ENCODE measurements around the gene SLC2A4. TPM values are rescaled to one million over a fixed set of nuclear protein-coding genes. Genes with fewer than 3 reads are reported as not detected.
A peak's percentile ranks its signal among the peaks of the same experiment; 100 is the strongest.

The SLC2A4 gene
- total RNA-seq, 1 donor, result under 0.01 TPM

DNA sequence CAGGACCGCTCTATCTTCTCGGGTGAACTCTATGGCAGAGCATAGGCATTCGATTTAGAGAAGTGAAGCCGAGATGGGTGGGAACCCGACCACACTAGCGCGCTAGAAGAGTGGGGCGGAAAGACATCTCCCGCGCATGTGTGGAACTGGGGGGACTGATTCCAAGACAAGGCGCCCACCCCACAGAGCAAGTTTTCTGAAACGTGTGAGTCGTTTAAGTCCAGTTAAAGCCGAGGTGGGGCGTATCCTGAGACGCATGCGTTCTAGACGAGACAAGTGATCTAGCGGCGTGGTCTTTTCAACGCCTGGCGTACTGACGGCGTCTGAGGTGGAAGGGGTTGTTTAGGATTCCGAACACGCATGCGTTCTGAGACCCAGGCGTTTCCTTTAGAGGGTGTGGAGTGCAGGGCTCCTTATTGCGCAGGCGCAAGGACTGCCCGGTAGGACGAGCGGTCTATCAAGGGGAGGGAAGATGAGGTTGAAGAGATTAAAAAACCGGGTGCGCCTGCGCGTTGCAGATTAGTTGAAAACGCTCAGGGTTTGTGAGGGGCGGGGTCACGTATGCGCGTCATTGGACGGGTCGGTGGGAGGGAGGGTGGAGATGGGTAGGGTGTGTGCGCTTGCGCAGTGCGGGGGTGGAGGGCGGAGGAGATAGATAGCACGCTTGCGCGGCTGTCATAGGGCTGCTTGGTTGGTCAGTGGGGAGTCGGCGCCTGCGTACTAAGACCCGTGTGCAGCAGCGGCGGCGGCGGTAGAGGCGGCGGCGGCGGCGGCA, 25.6 kb downstream of the SLC2A4 start, which contains the start of gene EIF5A:
TSS of gene EIF5A (plus strand) at position 718 of the 775 bp plus-strand sequence. CDS start 2,008 bp downstream, outside the sequence.
- TF ChIP-seq, protein P1, sequence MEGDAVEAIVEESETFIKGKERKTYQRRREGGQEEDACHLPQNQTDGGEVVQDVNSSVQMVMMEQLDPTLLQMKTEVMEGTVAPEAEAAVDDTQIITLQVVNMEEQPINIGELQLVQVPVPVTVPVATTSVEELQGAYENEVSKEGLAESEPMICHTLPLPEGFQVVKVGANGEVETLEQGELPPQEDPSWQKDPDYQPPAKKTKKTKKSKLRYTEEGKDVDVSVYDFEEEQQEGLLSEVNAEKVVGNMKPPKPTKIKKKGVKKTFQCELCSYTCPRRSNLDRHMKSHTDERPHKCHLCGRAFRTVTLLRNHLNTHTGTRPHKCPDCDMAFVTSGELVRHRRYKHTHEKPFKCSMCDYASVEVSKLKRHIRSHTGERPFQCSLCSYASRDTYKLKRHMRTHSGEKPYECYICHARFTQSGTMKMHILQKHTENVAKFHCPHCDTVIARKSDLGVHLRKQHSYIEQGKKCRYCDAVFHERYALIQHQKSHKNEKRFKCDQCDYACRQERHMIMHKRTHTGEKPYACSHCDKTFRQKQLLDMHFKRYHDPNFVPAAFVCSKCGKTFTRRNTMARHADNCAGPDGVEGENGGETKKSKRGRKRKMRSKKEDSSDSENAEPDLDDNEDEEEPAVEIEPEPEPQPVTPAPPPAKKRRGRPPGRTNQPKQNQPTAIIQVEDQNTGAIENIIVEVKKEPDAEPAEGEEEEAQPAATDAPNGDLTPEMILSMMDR (IDR thresholded peaks at IDR 0.05; ENCODE audit: extremely low read depth, low read depth, low read length), result no peak
- H3K79me2 ChIP-seq (ENCODE audit: insufficient read depth, low read length), result peaks cover 44% of the 10 kb centered on the region
- peak within 1 kb of the TSS; percentile 97 for H3K4me2 ChIP-seq (ENCODE audit: insufficient read depth, low read length)
- H3K27me3 ChIP-seq (ENCODE audit: insufficient read depth, low read length), result no peaks in the 10 kb centered on the region
- H3K9me3 ChIP-seq (ENCODE audit: low read depth, low read length), result no peaks in the 10 kb centered on the region
- H3K36me3 ChIP-seq (ENCODE audit: insufficient read depth, low read length), result peaks cover 27% of the 10 kb centered on the region
- peaks cover 36% of the 10 kb centered on the region for H4K20me1 ChIP-seq (ENCODE audit: insufficient read depth, low read length)
- peaks cover 12% of the 10 kb centered on the region for H3K4me1 ChIP-seq (ENCODE audit: insufficient read depth, low read length)
- peak within 1 kb of the TSS; percentile 76 for H3K4me3 ChIP-seq (ENCODE audit: insufficient read depth, low read length)
- peak within 1 kb of the TSS; percentile 97 for H2AFZ ChIP-seq (ENCODE audit: low read length)
- H3K27ac ChIP-seq (ENCODE audit: low read depth, low read length), result peak within 1 kb of the TSS; percentile 82
- DNase-seq (ENCODE audit: insufficient read length, low spot score, missing footprints), result peak; percentile 100

DNA sequence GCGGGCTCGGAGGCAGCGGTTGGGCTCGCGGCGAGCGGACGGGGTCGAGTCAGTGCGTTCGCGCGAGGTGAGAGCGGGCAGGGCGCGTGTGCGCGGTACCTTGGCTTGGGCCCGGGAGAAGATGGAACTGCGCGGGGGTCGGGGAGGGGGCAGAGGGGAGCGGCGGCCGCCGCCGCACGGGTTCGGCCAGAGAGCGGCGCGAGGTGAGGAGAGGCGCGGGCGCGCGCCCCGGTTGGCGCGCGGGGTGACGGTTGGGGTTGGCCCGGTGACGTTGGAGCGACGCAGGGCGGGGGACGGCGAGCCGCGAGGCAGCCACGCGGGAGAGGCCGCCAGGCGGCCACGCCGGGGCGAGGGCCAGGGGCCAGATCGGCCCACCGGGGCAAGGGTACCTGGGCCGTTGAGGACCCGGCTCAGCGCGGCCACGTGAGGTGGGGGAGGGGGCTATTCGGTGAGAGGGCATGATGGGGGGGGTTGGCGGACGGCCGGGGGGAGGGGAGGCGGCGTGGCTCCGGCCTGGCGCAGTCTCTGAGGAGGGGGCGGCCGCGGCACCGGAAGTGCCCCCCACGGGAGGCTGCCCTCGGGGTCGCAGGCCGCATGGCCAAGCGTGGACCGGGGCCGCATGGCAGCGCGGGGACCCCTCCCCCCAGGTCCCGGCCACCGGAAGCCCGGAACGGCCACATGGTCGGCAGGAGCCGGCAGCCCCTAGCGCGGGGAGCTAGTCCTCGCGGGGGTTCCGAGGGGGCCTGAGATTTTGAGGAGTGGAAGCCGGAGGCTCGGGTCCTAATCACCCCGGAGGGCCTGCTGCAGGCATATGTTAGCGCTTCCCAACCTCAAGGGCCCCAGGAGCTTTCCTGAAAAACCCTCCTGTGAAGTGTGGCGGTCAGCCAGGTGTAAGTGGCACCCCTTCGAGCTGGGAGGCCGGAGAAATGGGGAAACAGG, 26.4 kb downstream of the SLC2A4 start:
- peak overlapping the region; percentile 75 for H3K4me3 ChIP-seq (ENCODE audit: insufficient read depth, low read length)
- peaks cover 35% of the 10 kb centered on the region for H3K36me3 ChIP-seq (ENCODE audit: insufficient read depth, low read length)
- no peak overlapping the region for H2AFZ ChIP-seq (ENCODE audit: low read length)
- no peaks in the 10 kb centered on the region for H3K27me3 ChIP-seq (ENCODE audit: insufficient read depth, low read length)
- H4K20me1 ChIP-seq (ENCODE audit: insufficient read depth, low read length), result peaks cover 44% of the 10 kb centered on the region
- peaks cover 19% of the 10 kb centered on the region for H3K4me1 ChIP-seq (ENCODE audit: insufficient read depth, low read length)
- no peaks in the 10 kb centered on the region for H3K9me3 ChIP-seq (ENCODE audit: low read depth, low read length)
- peak overlapping the region; percentile 52 for H3K27ac ChIP-seq (ENCODE audit: low read depth, low read length)
- TF ChIP-seq, protein P1 (IDR thresholded peaks at IDR 0.05; ENCODE audit: extremely low read depth, low read depth, low read length), result no peak
- H3K79me2 ChIP-seq (ENCODE audit: insufficient read depth, low read length), result peaks cover 51% of the 10 kb centered on the region
- peak; percentile 90 for DNase-seq (ENCODE audit: insufficient read length, low spot score, missing footprints)
- H3K4me2 ChIP-seq (ENCODE audit: insufficient read depth, low read length), result peak overlapping the region; percentile 73

DNA sequence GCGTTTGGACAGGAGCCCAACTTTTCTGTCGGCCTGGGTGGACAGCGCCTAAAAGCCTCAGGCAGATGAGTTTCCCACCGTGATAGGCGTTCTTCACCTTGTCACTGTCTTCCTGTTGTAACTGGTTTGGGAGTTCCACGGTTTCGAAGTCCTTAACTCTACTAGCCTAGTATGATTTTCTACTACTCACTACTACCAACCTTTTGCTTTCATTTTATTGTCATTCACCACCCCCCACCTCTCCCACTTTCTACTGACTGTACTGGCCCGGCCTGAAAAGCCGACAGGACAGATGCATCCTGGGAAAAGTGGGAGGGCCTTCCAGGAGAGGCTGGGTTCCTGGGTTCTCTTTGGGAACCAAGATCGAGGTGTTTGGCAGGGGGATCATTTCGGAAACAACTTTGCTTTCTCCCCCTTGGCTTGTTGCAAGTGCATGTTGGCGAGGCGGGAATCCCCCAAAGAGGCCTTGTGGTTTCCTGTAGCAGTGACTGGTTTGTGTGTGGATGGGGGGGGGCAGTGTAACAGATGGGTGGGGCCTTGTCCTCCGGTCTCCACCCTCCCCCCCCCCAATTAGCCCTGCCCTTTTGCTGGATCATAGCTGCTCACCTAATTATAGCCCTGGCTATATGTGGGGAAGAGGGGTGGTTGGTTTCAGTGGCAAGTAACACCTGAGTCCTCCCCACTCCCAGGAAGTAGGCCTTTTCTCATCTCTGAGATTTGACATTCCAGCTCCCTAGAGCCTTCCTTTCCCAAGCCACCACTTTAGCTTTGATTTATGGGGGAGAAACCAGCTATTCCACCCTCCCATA, 27.3 kb downstream of the SLC2A4 start:
- no peaks in the 10 kb centered on the region for H3K9me3 ChIP-seq (ENCODE audit: low read depth, low read length)
- peaks cover 60% of the 10 kb centered on the region for H3K79me2 ChIP-seq (ENCODE audit: insufficient read depth, low read length)
- peaks cover 53% of the 10 kb centered on the region for H4K20me1 ChIP-seq (ENCODE audit: insufficient read depth, low read length)
- H3K4me3 ChIP-seq (ENCODE audit: insufficient read depth, low read length), result peak overlapping the region; percentile 75
- H3K4me2 ChIP-seq (ENCODE audit: insufficient read depth, low read length), result peak overlapping the region; percentile 73
- H3K36me3 ChIP-seq (ENCODE audit: insufficient read depth, low read length), result peaks cover 44% of the 10 kb centered on the region
- TF ChIP-seq, protein P1 (IDR thresholded peaks at IDR 0.05; ENCODE audit: extremely low read depth, low read depth, low read length), result no peak
- H3K4me1 ChIP-seq (ENCODE audit: insufficient read depth, low read length), result peaks cover 27% of the 10 kb centered on the region
- peak; percentile 99 for DNase-seq (ENCODE audit: insufficient read length, low spot score, missing footprints)
- no peak overlapping the region for H2AFZ ChIP-seq (ENCODE audit: low read length)
- no peaks in the 10 kb centered on the region for H3K27me3 ChIP-seq (ENCODE audit: insufficient read depth, low read length)
- H3K27ac ChIP-seq (ENCODE audit: low read depth, low read length), result peak overlapping the region; percentile 54
